ENCODE results near the gene ROM1.

Gene ROM1

DNA sequence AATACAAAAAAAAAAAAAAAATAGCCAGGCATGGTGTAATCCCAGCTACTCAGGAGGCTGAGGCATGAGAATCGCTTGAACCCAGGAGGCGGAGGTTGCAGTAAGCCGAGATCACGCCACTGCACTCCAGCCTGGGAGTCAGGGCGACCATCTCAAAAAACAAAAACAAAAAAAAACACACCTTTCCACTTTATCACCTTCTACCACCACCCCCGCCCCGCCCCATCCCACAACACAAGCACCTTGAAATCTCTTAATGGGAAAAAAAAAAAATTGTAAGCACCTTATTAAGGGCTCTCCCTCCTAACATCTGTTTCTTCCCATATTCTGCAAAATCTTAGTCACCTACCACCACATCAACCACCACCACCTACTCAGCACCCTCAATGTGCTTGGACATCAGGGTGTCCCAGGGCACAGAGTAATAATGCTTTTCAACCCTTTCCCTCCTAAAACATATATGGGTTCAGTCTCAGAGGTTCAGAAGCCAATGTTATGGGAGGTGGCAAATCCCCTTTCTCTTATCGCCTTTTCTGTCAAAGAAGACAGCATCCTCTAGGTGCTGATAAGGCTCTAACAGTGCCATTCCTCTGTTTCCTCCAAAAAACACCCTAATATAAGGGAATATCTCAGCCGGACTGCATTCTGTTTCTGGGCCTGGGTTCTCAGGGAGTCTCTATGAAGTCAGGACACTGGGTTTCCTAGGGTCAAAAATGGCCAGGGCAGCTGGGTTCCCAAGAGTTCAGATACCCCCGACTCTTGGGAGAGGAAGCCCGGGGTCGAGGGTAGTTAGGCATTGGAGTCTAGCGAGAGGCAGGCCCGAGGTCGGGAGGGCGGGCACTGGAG lies 39.3 kb downstream of the ROM1 start:
- DNase-seq = no peak

DNA sequence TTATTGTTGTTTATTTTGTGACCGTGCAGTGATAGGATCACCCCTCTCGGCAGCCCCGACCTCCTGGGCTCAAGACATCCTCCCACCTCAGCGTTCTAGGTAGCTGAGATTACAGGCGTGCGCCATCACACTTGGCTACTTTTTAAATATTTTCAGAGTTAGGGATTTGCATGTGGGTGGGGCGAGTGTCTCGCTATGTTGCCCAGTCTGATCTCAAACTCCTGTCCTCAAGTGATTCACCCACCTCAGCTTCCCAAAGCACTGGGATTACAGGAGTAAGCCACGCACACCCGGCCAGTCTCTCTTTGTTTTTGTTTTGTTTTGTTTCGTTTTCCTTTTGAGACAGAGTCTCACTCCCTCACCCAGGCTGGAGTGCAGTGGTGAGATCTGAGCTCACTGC lies 41.2 kb downstream of the ROM1 start:
- no peak for DNase-seq

DNA sequence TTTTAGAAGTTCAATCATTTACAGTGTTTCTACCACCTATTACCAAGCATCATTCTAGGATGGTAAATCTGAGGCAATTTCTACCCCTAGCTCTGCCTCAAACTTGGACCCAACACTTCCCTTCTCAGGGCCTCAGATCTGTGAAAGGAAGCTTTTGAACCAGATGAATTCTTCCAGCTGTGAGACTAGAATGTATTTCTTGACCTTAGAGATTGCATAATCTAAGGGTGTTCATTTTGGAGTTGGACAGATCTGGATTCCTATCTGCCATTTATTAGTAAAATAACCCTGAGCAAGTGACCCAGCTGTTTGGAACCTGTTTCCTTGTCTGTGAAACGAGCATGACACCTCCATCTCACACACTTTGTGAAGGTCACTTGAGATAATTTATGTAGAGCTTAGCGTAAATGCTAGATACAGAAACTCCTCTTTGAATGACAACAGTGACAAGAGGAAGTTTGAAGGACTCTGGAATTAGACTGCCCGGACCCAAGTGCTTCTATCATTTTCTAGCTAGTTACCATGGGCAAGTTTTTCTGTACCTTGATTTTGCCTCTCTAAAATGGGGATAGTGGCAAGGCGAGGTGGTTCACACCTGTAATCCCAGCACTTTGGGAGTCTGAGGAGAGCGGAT lies 43.9 kb downstream of the ROM1 start:
- DNase-seq = no peak

DNA sequence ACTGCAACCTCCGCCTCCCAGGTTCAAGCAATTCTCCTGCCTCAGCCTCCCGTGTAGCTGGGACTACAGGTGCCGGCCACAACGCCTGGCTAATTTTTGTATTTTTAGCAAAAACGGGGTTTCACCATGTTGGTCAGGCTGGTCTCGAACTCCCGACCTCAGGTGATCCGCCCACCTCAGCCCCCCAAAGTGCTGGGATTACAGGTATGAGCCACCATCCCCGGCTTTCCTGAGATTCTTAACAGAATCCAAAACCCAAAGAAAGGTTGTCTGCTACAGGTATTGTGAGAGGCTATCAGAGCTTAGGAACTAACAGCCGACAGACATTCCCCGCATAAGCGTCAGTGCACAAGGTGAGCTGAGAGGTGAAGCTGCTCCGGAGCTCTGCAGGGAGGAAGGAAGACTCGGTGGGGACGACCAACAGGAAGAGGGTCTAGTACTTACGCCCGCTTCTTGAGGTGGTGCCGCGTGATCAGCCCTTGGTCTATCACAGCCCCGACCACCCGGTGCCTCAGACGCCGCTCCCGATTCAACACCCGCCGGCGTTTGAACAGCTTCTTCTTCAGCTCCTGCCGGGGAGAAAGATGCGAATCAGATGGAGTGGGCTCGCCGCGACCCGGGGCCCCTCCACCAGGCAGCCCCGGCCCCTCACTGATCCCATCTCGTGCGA lies 51.5 kb downstream of the ROM1 start:
- DNase-seq = no peak

Measured in cortex of kidney (tissue), 1 donor.